ENCODE measurements around the gene HNRNPAB. TPM values are rescaled to one million over a fixed set of nuclear protein-coding genes. Genes with fewer than 3 reads are reported as not detected.
A peak's percentile ranks its signal among the peaks of the same experiment; 100 is the strongest.
"Not testable (repeated sequence)": the region's sequence is repeated elsewhere in the genome, so short reads cannot be mapped to it uniquely, and the experiment has no call there.

The HNRNPAB gene
- polyA plus RNA-seq, 2 donors = 146 to 154 TPM

DNA sequence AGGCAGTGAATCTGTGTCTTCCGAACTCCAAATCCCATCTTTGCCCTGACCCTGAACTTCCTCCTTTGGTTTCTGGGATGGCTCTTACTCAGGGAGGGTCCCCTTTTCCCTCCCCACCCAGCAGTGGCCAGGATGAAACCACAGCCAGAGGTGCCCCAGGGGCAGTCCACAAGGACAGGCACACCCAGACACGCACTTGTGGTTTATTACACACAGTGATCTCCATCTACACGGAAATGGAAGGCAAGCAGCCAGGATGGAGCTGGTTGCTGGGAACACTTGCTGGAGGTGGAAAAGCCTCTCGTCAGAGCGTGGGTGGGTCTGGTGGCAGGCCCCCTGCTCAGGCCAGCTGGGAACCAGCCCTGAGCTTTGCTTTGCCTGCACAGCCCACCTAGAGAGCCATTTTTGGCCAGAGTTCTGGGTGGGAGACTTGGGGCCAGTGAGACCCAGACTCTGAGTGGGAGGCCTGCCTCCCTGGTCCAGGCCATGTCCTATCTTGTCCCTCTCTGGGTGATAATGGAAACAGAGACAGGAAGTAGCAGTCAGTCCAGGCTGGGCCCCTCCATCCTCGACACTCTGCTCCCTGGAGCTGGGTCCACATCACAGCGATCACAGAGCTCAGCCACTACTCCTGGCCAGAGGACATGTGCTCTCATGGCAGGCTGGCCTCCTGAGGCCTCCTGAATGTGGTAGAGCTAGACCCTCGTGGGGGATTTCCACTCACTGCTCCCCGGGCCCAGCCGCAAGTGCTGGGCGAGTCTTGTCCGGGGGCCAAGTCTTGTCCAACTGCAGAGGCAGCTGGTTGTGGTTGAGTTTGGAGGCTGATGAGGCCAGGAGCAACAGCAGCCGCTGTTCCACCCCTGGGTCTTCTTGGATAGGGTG is 33.3 kb downstream of the HNRNPAB start:
- H3K36me3 ChIP-seq (ENCODE audit: control insufficient read depth in 2 of 2, insufficient read depth in 2 of 2, low read length in 1 of 2) = no peaks in the 10 kb centered on the region
- H3K9me3 ChIP-seq (ENCODE audit: control insufficient read depth in 2 of 2, insufficient read depth in 1 of 2, low read depth in 1 of 2, low read length in 1 of 2) = no peaks in the 10 kb centered on the region
- 66 to 68% methylated on average over 13 of the region's 13 CpGs for WGBS, 2 donors
- H3K4me3 ChIP-seq (ENCODE audit: low read depth in 1 of 2, low read length in 2 of 2) = no peak overlapping the region
- peak overlapping the region in 1 of 2 donors; percentile 34 for H3K27ac ChIP-seq (ENCODE audit: low read depth in 2 of 2, low read length in 1 of 2)
- peaks cover 0 to 3% of the 10 kb centered on the region in 2 donors for H3K4me1 ChIP-seq (ENCODE audit: control insufficient read depth in 2 of 2, insufficient read depth in 2 of 2, low read length in 1 of 2)
- no peaks in the 10 kb centered on the region for H3K27me3 ChIP-seq (ENCODE audit: control insufficient read depth in 1 of 2, insufficient read depth in 2 of 2, low read length in 2 of 2)

DNA sequence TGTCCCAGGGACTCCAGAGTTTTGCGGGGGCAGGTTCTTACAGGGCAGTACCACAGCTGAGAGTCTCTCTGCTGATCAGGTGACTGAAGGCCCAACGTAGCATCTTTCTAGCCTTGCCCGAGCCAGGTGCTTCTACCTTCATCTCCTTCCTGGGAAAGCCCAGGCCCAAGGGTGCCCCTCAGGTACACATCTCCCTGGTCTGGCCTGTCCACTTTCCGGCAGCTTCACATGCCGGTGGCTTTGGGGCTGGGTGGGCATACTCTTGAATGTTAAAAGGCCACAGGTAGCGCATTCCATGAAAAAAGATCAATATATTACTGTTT is 33.9 kb downstream of the HNRNPAB start:
- Histone ChIP-seq H3K27me3 (ENCODE audit: control insufficient read depth in 1 of 2, insufficient read depth in 2 of 2, low read length in 2 of 2) (no peaks in the 10 kb centered on the region), H3K9me3 (ENCODE audit: control insufficient read depth in 2 of 2, insufficient read depth in 1 of 2, low read depth in 1 of 2, low read length in 1 of 2) (no peaks in the 10 kb centered on the region), H3K4me3 (ENCODE audit: low read depth in 1 of 2, low read length in 2 of 2) (no peak overlapping the region), H3K36me3 (ENCODE audit: control insufficient read depth in 2 of 2, insufficient read depth in 2 of 2, low read length in 1 of 2) (no peaks in the 10 kb centered on the region), H3K4me1 (ENCODE audit: control insufficient read depth in 2 of 2, insufficient read depth in 2 of 2, low read length in 1 of 2) (peaks cover 0 to 3% of the 10 kb centered on the region in 2 donors), H3K27ac (ENCODE audit: low read depth in 2 of 2, low read length in 1 of 2) (no peak overlapping the region)
- 97 to 98% methylated on average over 6 of the region's 6 CpGs for WGBS, 2 donors

DNA sequence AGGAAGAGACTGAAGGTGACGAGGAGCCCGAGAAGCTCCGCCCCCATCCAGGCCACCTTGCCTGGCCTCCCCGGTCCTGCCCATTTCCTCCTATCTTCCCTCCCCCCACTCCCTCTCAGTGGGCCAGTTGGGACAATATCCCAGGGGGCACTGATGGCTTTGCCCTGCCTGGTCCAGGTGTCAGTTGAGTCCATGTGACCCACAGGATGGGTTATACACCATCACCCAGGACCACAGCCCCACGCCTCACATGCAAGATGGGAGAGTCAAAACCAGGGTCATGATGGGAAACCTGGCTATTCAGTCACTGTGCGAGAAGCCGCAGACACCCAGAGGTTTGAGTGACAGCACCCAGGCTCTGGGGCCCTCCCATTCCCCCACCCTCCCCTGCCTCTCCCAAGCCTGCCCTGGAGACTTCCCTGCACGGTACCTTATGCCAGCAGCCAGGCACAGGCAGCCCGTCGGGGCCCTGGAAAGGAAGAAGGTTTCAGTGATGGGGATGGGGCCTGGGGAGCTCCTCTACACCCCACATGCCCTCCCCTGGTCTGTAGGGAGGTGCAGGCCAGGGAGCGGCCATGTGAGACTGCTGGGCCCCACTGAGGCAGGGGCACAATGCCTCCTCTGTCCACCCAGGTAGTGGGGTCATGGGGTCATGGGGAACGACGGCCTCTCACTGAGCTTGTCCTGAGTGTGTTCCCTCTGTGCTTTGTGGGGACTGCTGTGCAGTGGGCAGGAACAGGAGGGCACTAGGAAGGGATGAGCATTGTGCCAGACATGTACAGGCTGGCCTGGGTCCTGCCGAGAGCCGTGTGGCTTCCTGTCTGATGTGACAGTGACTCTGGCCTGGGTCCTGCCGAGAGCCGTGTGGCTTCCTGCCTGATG is 34.6 kb downstream of the HNRNPAB start:
- Histone ChIP-seq H3K36me3 (ENCODE audit: control insufficient read depth in 2 of 2, insufficient read depth in 2 of 2, low read length in 1 of 2) (no peaks in the 10 kb centered on the region), H3K27me3 (ENCODE audit: control insufficient read depth in 1 of 2, insufficient read depth in 2 of 2, low read length in 2 of 2) (no peaks in the 10 kb centered on the region), H3K9me3 (ENCODE audit: control insufficient read depth in 2 of 2, insufficient read depth in 1 of 2, low read depth in 1 of 2, low read length in 1 of 2) (no peaks in the 10 kb centered on the region), H3K4me1 (ENCODE audit: control insufficient read depth in 2 of 2, insufficient read depth in 2 of 2, low read length in 1 of 2) (peaks cover 0 to 5% of the 10 kb centered on the region in 2 donors), H3K27ac (ENCODE audit: low read depth in 2 of 2, low read length in 1 of 2) (peak overlapping the region in 1 of 2 donors; percentile 37), H3K4me3 (ENCODE audit: low read depth in 1 of 2, low read length in 2 of 2) (no peak overlapping the region)
- 49 to 58% methylated on average over 17 of the region's 17 CpGs for WGBS, 2 donors

DNA sequence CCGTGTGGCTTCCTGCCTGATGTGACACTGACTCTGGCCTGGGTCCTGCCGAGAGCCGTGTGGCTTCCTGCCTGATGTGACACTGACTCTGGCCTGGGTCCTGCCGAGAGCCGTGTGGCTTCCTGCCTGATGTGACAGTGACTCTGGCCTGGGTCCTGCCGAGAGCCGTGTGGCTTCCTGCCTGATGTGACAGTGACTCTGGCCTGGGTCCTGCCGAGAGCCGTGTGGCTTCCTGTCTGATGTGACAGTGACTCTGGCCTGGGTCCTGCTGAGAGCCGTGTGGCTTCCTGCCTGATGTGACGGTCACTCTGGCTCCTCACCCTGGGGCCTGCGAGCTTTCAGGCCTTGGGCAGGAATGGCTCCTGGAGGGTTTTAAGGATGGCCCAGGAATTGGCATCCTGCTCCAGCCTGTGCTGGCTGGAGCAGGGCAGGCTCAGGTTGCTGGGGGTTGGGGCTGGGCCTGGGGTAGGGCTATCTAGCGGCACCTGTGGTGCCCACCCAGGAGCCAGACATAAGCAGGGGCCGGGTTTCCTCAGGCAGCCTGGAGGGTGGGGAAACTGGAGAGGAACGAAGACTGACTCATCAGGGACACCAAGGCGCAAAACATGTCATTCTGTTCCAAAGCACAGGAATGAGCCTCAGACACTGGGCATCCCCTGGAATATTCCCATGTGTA is 35.4 kb downstream of the HNRNPAB start:
- H3K36me3 ChIP-seq (ENCODE audit: control insufficient read depth in 2 of 2, insufficient read depth in 2 of 2, low read length in 1 of 2); H3K27me3 ChIP-seq (ENCODE audit: control insufficient read depth in 1 of 2, insufficient read depth in 2 of 2, low read length in 2 of 2); H3K4me3 ChIP-seq (ENCODE audit: low read depth in 1 of 2, low read length in 2 of 2); H3K9me3 ChIP-seq (ENCODE audit: control insufficient read depth in 2 of 2, insufficient read depth in 1 of 2, low read depth in 1 of 2, low read length in 1 of 2); H3K4me1 ChIP-seq (ENCODE audit: control insufficient read depth in 2 of 2, insufficient read depth in 2 of 2, low read length in 1 of 2): not testable (repeated sequence)
- WGBS, 2 donors = 59 to 60% methylated on average over 13 to 16 of the region's 16 CpGs
- peak overlapping the region; percentile 16 to 30 for H3K27ac ChIP-seq (ENCODE audit: low read depth in 2 of 2, low read length in 1 of 2)

DNA sequence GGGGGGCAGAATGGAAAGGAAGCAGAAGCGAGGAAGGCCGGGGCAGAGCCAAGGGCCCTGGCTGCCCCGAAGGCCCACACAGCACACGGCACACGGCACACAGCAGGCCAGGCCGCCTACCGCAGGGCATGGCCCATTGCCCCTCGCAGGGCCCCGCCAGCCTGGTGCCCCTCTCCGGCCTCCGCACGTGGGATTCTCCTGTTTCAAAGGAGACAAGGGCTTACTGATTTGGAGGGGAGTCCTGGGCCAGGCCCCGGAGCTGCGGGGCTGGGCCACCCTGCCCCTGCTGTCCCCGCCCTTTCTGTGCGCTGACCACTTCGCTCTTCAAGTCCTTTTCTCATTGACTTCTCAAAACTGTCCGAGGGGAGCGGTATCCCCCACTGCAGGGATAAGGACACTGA is 36.0 kb downstream of the HNRNPAB start:
- Histone ChIP-seq H3K9me3 (ENCODE audit: control insufficient read depth in 2 of 2, insufficient read depth in 1 of 2, low read depth in 1 of 2, low read length in 1 of 2) (no peaks in the 10 kb centered on the region), H3K36me3 (ENCODE audit: control insufficient read depth in 2 of 2, insufficient read depth in 2 of 2, low read length in 1 of 2) (no peaks in the 10 kb centered on the region), H3K27me3 (ENCODE audit: control insufficient read depth in 1 of 2, insufficient read depth in 2 of 2, low read length in 2 of 2) (no peaks in the 10 kb centered on the region), H3K4me3 (ENCODE audit: low read depth in 1 of 2, low read length in 2 of 2) (no peak overlapping the region), H3K27ac (ENCODE audit: low read depth in 2 of 2, low read length in 1 of 2) (peak overlapping the region in 1 of 2 donors; percentile 18), H3K4me1 (ENCODE audit: control insufficient read depth in 2 of 2, insufficient read depth in 2 of 2, low read length in 1 of 2) (peaks cover 0 to 5% of the 10 kb centered on the region in 2 donors)
- 85 to 93% methylated on average over 16 to 19 of the region's 19 CpGs for WGBS, 2 donors

DNA sequence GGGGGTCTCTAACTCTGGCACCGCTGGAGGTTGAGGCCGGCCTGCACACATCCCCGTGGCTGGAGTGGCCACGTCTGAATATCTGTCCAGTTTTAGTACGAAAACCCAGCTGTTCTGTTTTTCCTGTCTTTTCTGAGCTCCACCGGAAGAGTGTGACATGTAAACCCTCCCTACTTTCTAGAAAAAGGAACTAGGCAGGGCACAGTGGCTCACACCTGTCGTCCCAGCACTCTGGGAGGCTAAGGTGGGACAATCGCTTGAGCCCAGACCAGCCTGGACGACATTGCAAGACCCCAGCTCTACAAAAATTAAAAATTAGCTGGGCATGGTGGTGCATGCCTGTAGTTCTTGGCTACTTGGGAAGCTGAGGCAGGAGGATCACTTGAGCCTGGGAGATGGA is 36.4 kb downstream of the HNRNPAB start:
- Histone ChIP-seq H3K9me3 (ENCODE audit: control insufficient read depth in 2 of 2, insufficient read depth in 1 of 2, low read depth in 1 of 2, low read length in 1 of 2) (no peaks in the 10 kb centered on the region), H3K36me3 (ENCODE audit: control insufficient read depth in 2 of 2, insufficient read depth in 2 of 2, low read length in 1 of 2) (no peaks in the 10 kb centered on the region), H3K27ac (ENCODE audit: low read depth in 2 of 2, low read length in 1 of 2) (peak overlapping the region in 1 of 2 donors; percentile 18), H3K27me3 (ENCODE audit: control insufficient read depth in 1 of 2, insufficient read depth in 2 of 2, low read length in 2 of 2) (no peaks in the 10 kb centered on the region), H3K4me3 (ENCODE audit: low read depth in 1 of 2, low read length in 2 of 2) (no peak overlapping the region), H3K4me1 (ENCODE audit: control insufficient read depth in 2 of 2, insufficient read depth in 2 of 2, low read length in 1 of 2) (peaks cover 0 to 5% of the 10 kb centered on the region in 2 donors)
- WGBS, 2 donors = 71 to 72% methylated on average over 9 of the region's 9 CpGs

DNA sequence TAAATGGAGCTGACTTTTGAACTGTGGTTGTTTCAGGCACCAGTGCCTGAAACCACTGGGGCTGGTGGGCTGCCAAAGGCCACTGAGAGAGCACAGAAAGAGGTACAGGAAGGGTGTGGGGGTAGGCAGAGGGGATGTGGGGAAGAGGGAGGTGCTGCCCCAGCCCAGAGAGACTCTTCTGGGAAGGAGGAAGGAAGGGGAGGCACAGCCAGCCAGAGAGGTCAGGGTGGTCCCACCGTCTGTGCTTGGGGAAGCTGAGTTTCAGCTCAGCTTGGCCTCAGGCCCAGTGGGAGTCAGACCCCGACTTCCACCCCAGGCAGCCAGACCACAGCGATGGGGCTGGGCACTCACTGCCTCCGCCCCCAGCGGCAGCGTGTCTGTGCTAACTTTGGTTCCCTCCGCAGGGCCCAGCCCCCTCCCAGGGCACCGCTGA is 36.9 kb downstream of the HNRNPAB start:
- Histone ChIP-seq H3K27me3 (ENCODE audit: control insufficient read depth in 1 of 2, insufficient read depth in 2 of 2, low read length in 2 of 2) (no peaks in the 10 kb centered on the region), H3K27ac (ENCODE audit: low read depth in 2 of 2, low read length in 1 of 2) (peak overlapping the region in 1 of 2 donors; percentile 25), H3K9me3 (ENCODE audit: control insufficient read depth in 2 of 2, insufficient read depth in 1 of 2, low read depth in 1 of 2, low read length in 1 of 2) (no peaks in the 10 kb centered on the region), H3K4me1 (ENCODE audit: control insufficient read depth in 2 of 2, insufficient read depth in 2 of 2, low read length in 1 of 2) (peaks cover 0 to 5% of the 10 kb centered on the region in 2 donors), H3K4me3 (ENCODE audit: low read depth in 1 of 2, low read length in 2 of 2) (no peak overlapping the region), H3K36me3 (ENCODE audit: control insufficient read depth in 2 of 2, insufficient read depth in 2 of 2, low read length in 1 of 2) (no peaks in the 10 kb centered on the region)
- WGBS, 2 donors = 59 to 74% methylated on average over 8 of the region's 8 CpGs

DNA sequence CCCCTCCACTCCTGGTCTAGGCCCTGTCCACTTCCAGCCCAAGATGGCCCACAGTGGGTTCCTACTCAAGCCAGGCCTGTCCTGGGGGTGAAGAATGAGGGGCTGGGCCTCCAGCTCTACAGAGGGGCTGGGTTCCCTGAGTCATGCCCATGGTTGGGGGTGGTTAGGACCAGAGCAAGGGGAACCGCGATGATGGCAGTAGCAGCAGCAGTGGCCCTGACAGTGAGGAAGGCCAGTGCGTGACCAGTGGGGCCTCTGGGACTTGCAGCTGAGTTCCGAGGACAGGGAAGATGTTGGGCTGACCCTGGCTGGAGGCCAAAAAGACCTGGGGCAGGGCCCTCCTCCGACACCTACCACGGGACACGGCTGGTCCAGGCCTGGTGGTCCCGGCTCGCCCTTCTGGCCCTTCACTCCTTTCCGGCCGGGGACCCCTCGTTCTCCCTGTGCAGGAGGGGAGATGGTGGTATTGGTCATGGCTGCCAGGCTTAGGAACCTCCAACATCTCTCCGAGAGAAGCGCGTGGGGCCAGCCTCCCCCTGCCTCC is 37.4 kb downstream of the HNRNPAB start:
- no peaks in the 10 kb centered on the region for H3K36me3 ChIP-seq (ENCODE audit: control insufficient read depth in 2 of 2, insufficient read depth in 2 of 2, low read length in 1 of 2)
- WGBS, 2 donors = 74 to 82% methylated on average over 15 of the region's 15 CpGs
- peaks cover 0 to 5% of the 10 kb centered on the region in 2 donors for H3K4me1 ChIP-seq (ENCODE audit: control insufficient read depth in 2 of 2, insufficient read depth in 2 of 2, low read length in 1 of 2)
- peak overlapping the region in 1 of 2 donors; percentile 25 for H3K27ac ChIP-seq (ENCODE audit: low read depth in 2 of 2, low read length in 1 of 2)
- no peaks in the 10 kb centered on the region for H3K9me3 ChIP-seq (ENCODE audit: control insufficient read depth in 2 of 2, insufficient read depth in 1 of 2, low read depth in 1 of 2, low read length in 1 of 2)
- H3K4me3 ChIP-seq (ENCODE audit: low read depth in 1 of 2, low read length in 2 of 2) = no peak overlapping the region
- H3K27me3 ChIP-seq (ENCODE audit: control insufficient read depth in 1 of 2, insufficient read depth in 2 of 2, low read length in 2 of 2) = no peaks in the 10 kb centered on the region

DNA sequence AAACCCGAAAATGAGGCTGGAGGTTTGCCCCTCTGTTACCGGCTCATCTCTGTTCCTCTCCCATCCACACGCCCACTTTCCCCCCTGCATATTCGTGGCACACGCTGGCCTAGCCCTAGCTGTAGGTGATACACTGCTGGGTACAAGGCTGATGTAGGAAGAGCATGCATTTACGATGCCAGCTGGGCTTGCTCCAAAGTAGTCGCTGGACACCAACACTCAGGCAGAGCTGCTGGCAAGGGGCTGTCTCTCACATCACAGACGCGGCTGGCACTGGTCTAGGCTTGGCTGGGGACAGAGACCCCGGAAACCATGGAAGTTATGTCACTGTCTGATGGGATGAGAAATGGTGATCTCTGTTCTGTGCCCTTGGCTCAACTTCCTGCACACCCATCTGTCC is 38.1 kb downstream of the HNRNPAB start:
- Histone ChIP-seq H3K27ac (ENCODE audit: low read depth in 2 of 2, low read length in 1 of 2) (no peak overlapping the region), H3K27me3 (ENCODE audit: control insufficient read depth in 1 of 2, insufficient read depth in 2 of 2, low read length in 2 of 2) (no peaks in the 10 kb centered on the region), H3K9me3 (ENCODE audit: control insufficient read depth in 2 of 2, insufficient read depth in 1 of 2, low read depth in 1 of 2, low read length in 1 of 2) (no peaks in the 10 kb centered on the region), H3K4me1 (ENCODE audit: control insufficient read depth in 2 of 2, insufficient read depth in 2 of 2, low read length in 1 of 2) (peaks cover 0 to 5% of the 10 kb centered on the region in 2 donors), H3K36me3 (ENCODE audit: control insufficient read depth in 2 of 2, insufficient read depth in 2 of 2, low read length in 1 of 2) (no peaks in the 10 kb centered on the region), H3K4me3 (ENCODE audit: low read depth in 1 of 2, low read length in 2 of 2) (no peak overlapping the region)
- WGBS, 2 donors = 78 to 79% methylated on average over 10 of the region's 10 CpGs

All from esophagus (tissue), 2 donors.